B cell (primary cell): Measurements from ENCODE around the gene WTAP. TPM values are rescaled to one million over a fixed set of nuclear protein-coding genes. Genes with fewer than 3 reads are reported as not detected.
A peak's percentile ranks its signal among the peaks of the same experiment; 100 is the strongest.

Experiments used
- ATAC-seq: fragments of 200-7000 bp; cut with Tn5 transposase; one replicate; pipeline ENCODE4 v1.10.0; 2021; ENCODE audit warnings: low read depth, mild to moderate bottlenecking, moderate number of reproducible peaks, moderate library complexity
- CTCF ChIA-PET: fragments of 350-600 bp; sonication (Branson Sonifier 250); formaldehyde crosslinking; loops from one replicate; lab custom pipeline; 2021; ENCODE audit warnings: antibody characterized with exemption, inconsistent platforms; lab: Charles Lee
- POLR2A ChIA-PET: fragments of 350-600 bp; sonication (Branson Sonifier 250); formaldehyde crosslinking; loops from one replicate; lab custom pipeline; 2021; ENCODE audit warnings: antibody characterized with exemption; lab: Charles Lee
- DNase-seq: peaks from one replicate; pipeline ENCODE4 v3.0.0; 2013
- H2AFZ ChIP-seq: 2 replicates; pipeline ENCODE4 v1.6.1; 2012; ENCODE audit warnings: mild to moderate bottlenecking, low read depth, low read length; ENCODE audit not compliant: insufficient read depth, poor library complexity, severe bottlenecking
- H3K27ac ChIP-seq, 2 donors: 1 replicate in 1 of 2; 2 replicates in 1 of 2; pipeline ENCODE4 v1.5.1; 2012 to 2013; ENCODE audit warnings: low read length in 2 of 2, mild to moderate bottlenecking in 2 of 2, moderate library complexity in 1 of 2
- H3K27me3 ChIP-seq, 4 experiments: fragments of 200-600 bp in 1 of 4; sonication (generic) in 1 of 4; replicated peaks in 1 of 4; 1 replicate in 2 of 4; 2 replicates in 2 of 4; pipeline versions ENCODE4 v1.6.1 to v1.7.0; 2013 to 2016; ENCODE audit warnings: low read length in 3 of 4, mild to moderate bottlenecking in 2 of 4, mixed read lengths in 1 of 4, moderate library complexity in 1 of 4; ENCODE audit not compliant: insufficient read depth in 4 of 4, control insufficient read depth in 3 of 4; ENCODE audit errors: control extremely low read depth in 1 of 4
- H3K36me3 ChIP-seq, 2 experiments: replicated peaks in 1 of 2; 1 replicate in 1 of 2; 2 replicates in 1 of 2; pipeline versions ENCODE4 v1.6.1 to v1.7.1; 2013; ENCODE audit warnings: low read length in 1 of 2; ENCODE audit not compliant: insufficient read depth in 2 of 2, control insufficient read depth in 1 of 2; ENCODE audit errors: control extremely low read depth in 1 of 2, extremely low read depth in 1 of 2
- H3K4me1 ChIP-seq, 2 donors: fragments of 200-600 bp in 1 of 2; sonication (generic) in 1 of 2; 1 replicate in 1 of 2; 2 replicates in 1 of 2; pipeline versions ENCODE4 v1.5.1 to v1.6.1; 2013 to 2017; ENCODE audit warnings: low read length in 2 of 2; ENCODE audit not compliant: control insufficient read depth in 2 of 2, insufficient read depth in 2 of 2
- H3K4me2 ChIP-seq: replicated peaks from 2 replicates; pipeline ENCODE3; 2012; ENCODE audit warnings: mild to moderate bottlenecking, low read depth, low read length; ENCODE audit not compliant: poor library complexity, severe bottlenecking
- H3K4me3 ChIP-seq, 5 experiments: fragments of 200-600 bp in 1 of 5; sonication (generic) in 1 of 5; 1 replicate in 3 of 5; 2 replicates in 2 of 5; pipeline versions ENCODE4 v1.5.1 to v1.7.0; 2011 to 2016; ENCODE audit warnings: low read length in 4 of 5, mild to moderate bottlenecking in 4 of 5, low read depth in 2 of 5, control low read depth in 1 of 5, moderate library complexity in 1 of 5; ENCODE audit not compliant: insufficient read depth in 1 of 5; ENCODE audit errors: control extremely low read depth in 1 of 5, extremely low read depth in 1 of 5
- H3K79me2 ChIP-seq: fragments of 200-600 bp; sonication (generic); one replicate; pipeline ENCODE4 v1.6.0; 2016; ENCODE audit warnings: low read length; ENCODE audit not compliant: control insufficient read depth, insufficient read depth
- H3K9ac ChIP-seq: fragments of 200-600 bp; sonication (generic); 2 replicates; pipeline ENCODE4 v1.6.1; 2017; ENCODE audit warnings: mild to moderate bottlenecking, low read length, moderate library complexity
- H3K9me3 ChIP-seq, 3 donors: one replicate each; pipeline versions ENCODE4 v1.6.1 to v1.7.1; 2013; ENCODE audit warnings: low read length in 2 of 3; ENCODE audit not compliant: control insufficient read depth in 2 of 3, insufficient read depth in 1 of 3; ENCODE audit errors: control extremely low read depth in 1 of 3
- H4K20me1 ChIP-seq: 2 replicates; pipeline ENCODE4 v1.6.0; 2012; ENCODE audit warnings: mild to moderate bottlenecking, low read length; ENCODE audit not compliant: insufficient read depth, control insufficient read depth, poor library complexity, severe bottlenecking
- H3K27ac Mint-ChIP-seq: one replicate; pipeline ENCODE4 v1.8.0; 2021; ENCODE audit warnings: mixed read lengths
- H3K27me3 Mint-ChIP-seq: one replicate; pipeline ENCODE4 v1.8.0; 2021; ENCODE audit warnings: mixed read lengths
- H3K4me1 Mint-ChIP-seq: one replicate; pipeline ENCODE4 v1.8.0; 2021; ENCODE audit warnings: mixed read lengths
- H3K4me3 Mint-ChIP-seq: one replicate; pipeline ENCODE4 v1.8.0; 2021; ENCODE audit warnings: mixed read lengths
- H3K9me3 Mint-ChIP-seq: one replicate; pipeline ENCODE4 v1.8.0; 2022; ENCODE audit warnings: mixed read lengths; ENCODE audit not compliant: insufficient read depth
- CTCF ChIP-seq: fragments of 200-600 bp; IDR thresholded peaks from one replicate; pipeline ENCODE4 v1.8.0; 2022; ENCODE audit warnings: antibody characterized with exemption, mild to moderate bottlenecking
- EZH2 ChIP-seq: IDR thresholded peaks from 2 replicates; pipeline ENCODE4 v1.6.1; 2012; ENCODE audit warnings: borderline replicate concordance, low read depth, mild to moderate bottlenecking, moderate library complexity, low read length; ENCODE audit not compliant: insufficient read depth, poor library complexity, severe bottlenecking
- WGBS: methylation state at CpG from one replicate; pipeline ENCODE4 v1.1.5; 2013; ENCODE audit warnings: missing lambda C conversion rate; ENCODE audit not compliant: insufficient coverage; 5-methylcytosine and 5-hydroxymethylcytosine counted together
- intact Hi-C: fragments of 100-400 bp; cut with micrococcal nuclease; formaldehyde crosslinking; loops from one replicate; pipeline ENCODE4 v1.10.0; 2022
- polyA plus RNA-seq: library from polyadenylated mRNA; depleted of rRNA; stranded (reverse); fragments of >200 nt; gene quantifications from 2 replicates; pipeline ENCODE4 v1.2.3, GENCODE V29; 2012
- total RNA-seq, 2 donors: library from RNA; stranded (reverse); fragments of 120-200 nt in 1 of 2; gene quantifications; 1 replicate in 1 of 2; 2 replicates in 1 of 2; pipeline versions ENCODE4 v1.2.3 to v1.2.4, GENCODE V29; 2013 to 2022

The WTAP gene
- total and polyA plus RNA-seq, 2 donors (not counting 1 experiment from before 2014, with no cell fraction given): 34.2 to 165 TPM

- Histone ChIP-seq H3K4me3 (no peak overlapping the region), H3K36me3 (peaks cover 9 to 23% of the 10 kb centered on the region in 2 experiments), H3K4me1 (peaks cover 17 to 19% of the 10 kb centered on the region in 2 donors), H3K27ac (peak overlapping the region in 1 of 2 donors; percentile 0), H3K9ac (no peak overlapping the region), H3K9me3 (no peaks in the 10 kb centered on the region), H3K4me2 (no peak overlapping the region), H3K79me2 (peaks cover 20% of the 10 kb centered on the region), H2AFZ (no peak overlapping the region), H3K27me3 (no peaks in the 10 kb centered on the region), H4K20me1 (no peaks in the 10 kb centered on the region)
- Mint-ChIP-seq H3K27me3 (no peaks in the 10 kb centered on the region), H3K4me3 (peak overlapping the region; percentile 44), H3K9me3 (no peaks in the 10 kb centered on the region), H3K27ac (peak overlapping the region; percentile 15), H3K4me1 (peaks cover 21% of the 10 kb centered on the region)
- POLR2A ChIA-PET: interaction anchor here (0.9 to 3.6 kb wide), 2 partner anchors 30 to 66 kb away, joined by 3 to 28 read pairs; partner anchors contain the start of genes MRPL18 and TCP1
- DNase-seq (peak; percentile 10), ATAC-seq (no peak)
- no CpG with 5 or more reads among the region's 2 CpGs for WGBS
- intact Hi-C loops: no loop called here
- TF ChIP-seq CTCF (no peak), EZH2 (no peak)
- CTCF ChIA-PET: interaction anchor here (0.9 to 1.2 kb wide), 2 partner anchors 64 to 68 kb away, joined by 3 to 4 read pairs; no protein-coding TSS in a partner anchor
These were observed 32.3 kb downstream of the WTAP start for GRCh38 chr6:159759645-159760044.

- H3K36me3 ChIP-seq: peaks cover 8 to 13% of the 10 kb centered on the region in 2 experiments
- H3K4me1 ChIP-seq: peaks cover 17 to 19% of the 10 kb centered on the region in 2 donors
These were observed 33.3 kb downstream of the WTAP start for GRCh38 chr6:159760602-159761057.

More at GRCh38 chr6:159760602-159761057, 33.3 kb downstream of the WTAP start:
- Histone ChIP-seq H3K27ac (peak overlapping the region; percentile 8 to 96), H3K27me3 (no peaks in the 10 kb centered on the region), H3K9me3 (no peaks in the 10 kb centered on the region), H4K20me1 (no peaks in the 10 kb centered on the region), H3K9ac (peak overlapping the region; percentile 92), H2AFZ (peak overlapping the region; percentile 88), H3K4me2 (peak overlapping the region; percentile 95), H3K4me3 (peak overlapping the region in 1 of 5 experiments; percentile 95), H3K79me2 (peaks cover 20% of the 10 kb centered on the region)
- Mint-ChIP-seq H3K27ac (peak overlapping the region; percentile 96), H3K27me3 (no peaks in the 10 kb centered on the region), H3K4me1 (peaks cover 21% of the 10 kb centered on the region), H3K9me3 (no peaks in the 10 kb centered on the region), H3K4me3 (peak overlapping the region; percentile 95)
- intact Hi-C loops: no loop called here
- DNase-seq (peak; percentile 10), ATAC-seq (no peak)
- CTCF ChIA-PET: interaction anchor here (1.0 to 1.2 kb wide), 2 partner anchors 32 to 69 kb away, joined by 3 to 5 read pairs; no protein-coding TSS in a partner anchor
- 85% methylated on average over 3 of the region's 3 CpGs for WGBS
- POLR2A ChIA-PET: interaction anchor here (1.7 to 3.6 kb wide), 3 partner anchors 29 to 34 kb away, joined by 6 to 28 read pairs (median 14); partner anchors contain the start of genes MRPL18, TCP1 and WTAP
- TF ChIP-seq CTCF (no peak), EZH2 (no peak)
